Keratinocyte (primary cell): ENCODE results near the gene BCL7A. TPM values are rescaled to one million over a fixed set of nuclear protein-coding genes. Genes with fewer than 3 reads are reported as not detected.

ENCODE experiments used
- DNase-seq: peaks from one replicate; pipeline ENCODE4 v3.0.0-alpha.2; 2011; ENCODE audit warnings: low read depth, missing footprints, low spot score
- FAIRE-seq: peaks from 2 replicates; lab custom pipeline; 2011; peaks lifted over from hg19 to GRCh38; lab: Jason Lieb, UNC
- H2AFZ ChIP-seq: 2 replicates; pipeline ENCODE4 v1.6.0; 2012; ENCODE audit warnings: low read length, control low read depth, inconsistent platforms; ENCODE audit not compliant: control insufficient read depth
- H3K27ac ChIP-seq: 2 replicates; pipeline ENCODE4 v1.5.1; 2011; ENCODE audit warnings: low read length; ENCODE audit not compliant: control insufficient read depth, insufficient read depth
- H3K27me3 ChIP-seq: 3 replicates; pipeline ENCODE4 v1.6.0; 2011; ENCODE audit warnings: low read length; ENCODE audit not compliant: control insufficient read depth, insufficient read depth; ENCODE audit errors: extremely low read depth
- H3K36me3 ChIP-seq, 2 experiments: 2 replicates in 1 of 2; 3 replicates in 1 of 2; pipeline ENCODE4 v1.5.1; 2011; ENCODE audit warnings: low read length in 2 of 2, mild to moderate bottlenecking in 1 of 2; ENCODE audit not compliant: control insufficient read depth in 2 of 2, insufficient read depth in 2 of 2; ENCODE audit errors: extremely low read depth in 1 of 2
- H3K4me1 ChIP-seq: 3 replicates; pipeline ENCODE4 v1.5.1; 2011; ENCODE audit warnings: low read length; ENCODE audit not compliant: control insufficient read depth, insufficient read depth; ENCODE audit errors: extremely low read depth
- H3K4me2 ChIP-seq: 3 replicates; pipeline ENCODE4 v1.6.0; 2011; ENCODE audit warnings: low read depth, low read length; ENCODE audit not compliant: control insufficient read depth, insufficient read depth; ENCODE audit errors: extremely low read depth
- H3K4me3 ChIP-seq, 3 experiments: fragments of 200-600 bp in 1 of 3; sonication (generic) in 1 of 3; 2 replicates in 2 of 3; 3 replicates in 1 of 3; pipeline ENCODE4 v1.5.1; 2011 to 2016; ENCODE audit warnings: low read length in 3 of 3, mild to moderate bottlenecking in 3 of 3, control low read depth in 2 of 3, inconsistent platforms in 1 of 3, low read depth in 1 of 3, mixed read lengths in 1 of 3, mixed run types in 1 of 3, moderate library complexity in 1 of 3; ENCODE audit not compliant: control insufficient read depth in 2 of 3, insufficient read depth in 2 of 3; ENCODE audit errors: extremely low read depth in 1 of 3
- H3K79me2 ChIP-seq: 2 replicates; pipeline ENCODE4 v1.6.0; 2012; ENCODE audit warnings: low read length; ENCODE audit not compliant: control insufficient read depth, insufficient read depth
- H3K9ac ChIP-seq: 3 replicates; pipeline ENCODE4 v1.6.0; 2011; ENCODE audit warnings: low read length; ENCODE audit not compliant: control insufficient read depth, insufficient read depth; ENCODE audit errors: extremely low read depth
- H3K9me1 ChIP-seq: 3 replicates; pipeline ENCODE4 v1.6.0; 2011; ENCODE audit warnings: low read length; ENCODE audit not compliant: control insufficient read depth, insufficient read depth; ENCODE audit errors: extremely low read depth
- H3K9me3 ChIP-seq: 2 replicates; pipeline ENCODE4 v1.5.1; 2012; ENCODE audit warnings: low read depth, low read length; ENCODE audit not compliant: control insufficient read depth
- H4K20me1 ChIP-seq: 3 replicates; pipeline ENCODE4 v1.6.0; 2011; ENCODE audit warnings: low read length; ENCODE audit not compliant: control insufficient read depth, insufficient read depth; ENCODE audit errors: extremely low read depth
- EZH2 ChIP-seq: IDR thresholded peaks from one replicate; pipeline ENCODE4 v1.6.1; 2012; ENCODE audit warnings: inconsistent platforms, mild to moderate bottlenecking, low read length, moderate library complexity
- dilution Hi-C: fragments of 300-500 bp; cut with MboI; formaldehyde crosslinking; loops from one replicate; pipeline ENCODE4 v1.7.0; 2020; ENCODE audit warnings: low sequenced_read_pairs; ENCODE audit not compliant: extremely low pct_ligation_motif_present
- polyA plus RNA-seq, 5 experiments: library from polyadenylated mRNA; depleted of rRNA in 3 of 5; stranded (reverse) in 3 of 5; stranded (forward) in 1 of 5; unstranded in 1 of 5; fragments of >200 nt; gene quantifications; 1 replicate in 1 of 5; 2 replicates in 3 of 5; 3 replicates in 1 of 5; pipeline versions ENCODE4 v1.2.1 to v1.2.3, GENCODE V29; 2011 to 2012; ENCODE audit warnings: missing spikeins in 2 of 5, low read depth in 1 of 5, low replicate concordance in 1 of 5
- TF ChIP-seq, protein P1 (sequence below), 3 experiments: IDR thresholded peaks in 1 of 3; conservative IDR thresholded peaks in 1 of 3; optimal IDR thresholded peaks in 1 of 3; 2 replicates in 2 of 3; 3 replicates in 1 of 3; pipeline versions ENCODE3 to v1.5.1; 2011; ENCODE audit warnings: low read length in 3 of 3, mild to moderate bottlenecking in 3 of 3, moderate library complexity in 2 of 3, control low read depth in 1 of 3, inconsistent platforms in 1 of 3; ENCODE audit not compliant: insufficient read depth in 2 of 3; ENCODE audit errors: extremely low read depth in 1 of 3

Gene BCL7A
- polyA plus RNA-seq, 1 donor (not counting 4 experiments of a cell fraction or from before 2014, with no cell fraction given) = 12.8 TPM

- Histone ChIP-seq H3K79me2 (peaks cover 77% of the 10 kb centered on the region), H4K20me1 (peaks cover 3% of the 10 kb centered on the region), H3K9me1 (peaks cover 2% of the 10 kb centered on the region), H3K36me3 (peaks cover 0 to 8% of the 10 kb centered on the region in 2 experiments), H2AFZ (peak overlapping the region; percentile 20), H3K9me3 (no peaks in the 10 kb centered on the region), H3K4me1 (peaks cover 42% of the 10 kb centered on the region), H3K9ac (peak overlapping the region; percentile 41), H3K27me3 (no peaks in the 10 kb centered on the region), H3K4me3 (peak overlapping the region in 2 of 3 experiments; percentile 27 to 56), H3K27ac (peak overlapping the region; percentile 47), H3K4me2 (peak overlapping the region; percentile 77)
- FAIRE-seq (peak; percentile 44), DNase-seq (no peak)
- TF ChIP-seq EZH2 = no peak
- TF ChIP-seq, protein P1, sequence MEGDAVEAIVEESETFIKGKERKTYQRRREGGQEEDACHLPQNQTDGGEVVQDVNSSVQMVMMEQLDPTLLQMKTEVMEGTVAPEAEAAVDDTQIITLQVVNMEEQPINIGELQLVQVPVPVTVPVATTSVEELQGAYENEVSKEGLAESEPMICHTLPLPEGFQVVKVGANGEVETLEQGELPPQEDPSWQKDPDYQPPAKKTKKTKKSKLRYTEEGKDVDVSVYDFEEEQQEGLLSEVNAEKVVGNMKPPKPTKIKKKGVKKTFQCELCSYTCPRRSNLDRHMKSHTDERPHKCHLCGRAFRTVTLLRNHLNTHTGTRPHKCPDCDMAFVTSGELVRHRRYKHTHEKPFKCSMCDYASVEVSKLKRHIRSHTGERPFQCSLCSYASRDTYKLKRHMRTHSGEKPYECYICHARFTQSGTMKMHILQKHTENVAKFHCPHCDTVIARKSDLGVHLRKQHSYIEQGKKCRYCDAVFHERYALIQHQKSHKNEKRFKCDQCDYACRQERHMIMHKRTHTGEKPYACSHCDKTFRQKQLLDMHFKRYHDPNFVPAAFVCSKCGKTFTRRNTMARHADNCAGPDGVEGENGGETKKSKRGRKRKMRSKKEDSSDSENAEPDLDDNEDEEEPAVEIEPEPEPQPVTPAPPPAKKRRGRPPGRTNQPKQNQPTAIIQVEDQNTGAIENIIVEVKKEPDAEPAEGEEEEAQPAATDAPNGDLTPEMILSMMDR (optimal IDR thresholded peaks at IDR 0.05 in 1 of 3, IDR thresholded peaks at IDR 0.05 in 1 of 3, conservative IDR thresholded peaks at IDR 0.05 in 1 of 3; ENCODE audit: extremely low read depth in 1 of 3, insufficient read depth in 2 of 3, low read length in 3 of 3) = no peak
- dilution Hi-C loops = no loop called here
Measured at GRCh38 chr12:122029620-122030423, 8.1 kb downstream of the BCL7A start.

DNA sequence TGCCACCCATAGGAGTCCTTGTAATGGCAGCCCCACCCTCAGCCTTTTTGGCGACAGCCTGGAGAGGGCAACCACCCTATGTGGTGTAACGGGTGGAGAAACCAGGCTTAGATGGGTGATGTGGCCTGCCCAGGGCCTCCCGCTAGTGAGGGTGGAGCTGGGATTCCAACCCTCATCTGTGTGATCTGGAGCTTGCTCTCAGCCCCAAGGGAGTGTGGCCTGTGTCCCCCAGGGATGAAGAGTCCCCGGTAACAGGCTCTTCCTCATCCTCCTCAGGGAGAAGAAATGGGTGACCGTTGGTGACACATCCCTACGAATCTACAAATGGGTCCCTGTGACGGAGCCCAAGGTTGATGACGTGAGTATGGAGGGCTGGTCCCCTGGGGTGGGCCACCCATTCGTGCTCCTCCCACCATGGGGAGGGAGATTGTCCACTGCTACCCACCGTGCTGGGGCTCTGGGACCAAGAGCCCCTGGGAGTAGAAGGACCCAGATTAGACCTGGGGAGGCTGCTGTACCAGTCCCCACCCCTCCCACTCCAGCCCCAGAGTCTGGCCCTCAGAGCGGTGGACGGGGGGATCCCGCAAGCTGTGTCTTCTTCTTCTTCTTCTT is 8.8 kb downstream of the BCL7A start:
- Histone ChIP-seq H3K4me2 (peak overlapping the region; percentile 77), H3K4me3 (peak overlapping the region in 2 of 3 experiments; percentile 7 to 56), H2AFZ (peak overlapping the region; percentile 20), H4K20me1 (peaks cover 3% of the 10 kb centered on the region), H3K9ac (peak overlapping the region; percentile 41), H3K27ac (peak overlapping the region; percentile 47), H3K9me1 (peaks cover 2% of the 10 kb centered on the region), H3K27me3 (no peaks in the 10 kb centered on the region), H3K9me3 (no peaks in the 10 kb centered on the region), H3K79me2 (peaks cover 71% of the 10 kb centered on the region), H3K4me1 (peaks cover 49% of the 10 kb centered on the region), H3K36me3 (peaks cover 2 to 12% of the 10 kb centered on the region in 2 experiments)
- DNase-seq (no peak), FAIRE-seq (no peak)
- TF ChIP-seq, protein P1 (optimal IDR thresholded peaks at IDR 0.05 in 1 of 3, IDR thresholded peaks at IDR 0.05 in 1 of 3, conservative IDR thresholded peaks at IDR 0.05 in 1 of 3; ENCODE audit: extremely low read depth in 1 of 3, insufficient read depth in 2 of 3, low read length in 3 of 3) = no peak
- no peak for TF ChIP-seq EZH2
- dilution Hi-C loops = no loop called here
